HEK293T (cell line): ENCODE data around the gene CAGE1.

Experiments used
- CTBP1 ChIP-seq: fragments of 450-650 bp; IDR thresholded peaks from 2 replicates; pipeline ENCODE4 v1.6.1; 2016; ENCODE audit warnings: borderline replicate concordance
- TF ChIP-seq, protein P1 (sequence below): fragments of 450-650 bp; IDR thresholded peaks from 2 replicates; pipeline ENCODE4 v1.6.1; 2016

DNA sequence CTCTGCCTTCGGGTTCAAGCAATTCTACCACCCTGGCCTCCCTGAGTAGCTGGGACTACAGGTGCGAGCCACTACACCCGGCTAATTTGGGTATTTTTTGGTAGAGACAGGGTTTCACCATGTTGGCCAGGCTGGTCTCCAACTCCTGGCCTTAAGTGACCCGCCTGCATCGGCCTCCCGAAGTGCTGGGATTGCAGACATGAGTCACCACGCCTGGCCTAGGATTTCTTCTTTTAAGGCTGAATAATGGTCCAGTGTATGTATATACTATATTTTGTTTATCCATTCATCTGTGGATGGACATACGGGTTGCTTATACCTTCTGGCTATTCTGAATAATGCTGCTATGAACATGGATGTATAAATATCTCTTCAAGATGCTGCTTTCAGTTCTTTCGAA lies 17.2 kb upstream of the CAGE1 start:
- TF ChIP-seq CTBP1 = no peak
- TF ChIP-seq, protein P1, sequence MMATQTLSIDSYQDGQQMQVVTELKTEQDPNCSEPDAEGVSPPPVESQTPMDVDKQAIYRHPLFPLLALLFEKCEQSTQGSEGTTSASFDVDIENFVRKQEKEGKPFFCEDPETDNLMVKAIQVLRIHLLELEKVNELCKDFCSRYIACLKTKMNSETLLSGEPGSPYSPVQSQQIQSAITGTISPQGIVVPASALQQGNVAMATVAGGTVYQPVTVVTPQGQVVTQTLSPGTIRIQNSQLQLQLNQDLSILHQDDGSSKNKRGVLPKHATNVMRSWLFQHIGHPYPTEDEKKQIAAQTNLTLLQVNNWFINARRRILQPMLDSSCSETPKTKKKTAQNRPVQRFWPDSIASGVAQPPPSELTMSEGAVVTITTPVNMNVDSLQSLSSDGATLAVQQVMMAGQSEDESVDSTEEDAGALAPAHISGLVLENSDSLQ = no peak
